ENCODE data around the gene EWSR1.

GRCh38 chr22:29255064-29255621 lies 12.9 kb upstream of the EWSR1 start:
- no peak for TF ChIP-seq TCF12 (IDR thresholded peaks at IDR 0.05; ENCODE audit: low read depth)
- TF ChIP-seq RAD21 (IDR thresholded peaks at IDR 0.05; ENCODE audit: low read depth), result no peak
- TF ChIP-seq CEBPB (IDR thresholded peaks at IDR 0.05), result no peak
